Activated CD4-positive, alpha-beta memory T cell treated with anti-CD3 and anti-CD28 coated beads, Interleukin-2, amount 10 ng/mL, durations not matched to agents 7 days and 5 days (primary cell): ENCODE results near the gene NOM1. TPM values are rescaled to one million over a fixed set of nuclear protein-coding genes. Genes with fewer than 3 reads are reported as not detected.

Source experiments
- CTCF ChIA-PET: fragments of 350-600 bp; sonication (Branson Sonifier 250); formaldehyde crosslinking; loops from one replicate; lab custom pipeline; 2021; ENCODE audit warnings: antibody characterized with exemption, inconsistent platforms; lab: Charles Lee
- POLR2A ChIA-PET: fragments of 350-600 bp; sonication (Branson Sonifier 250); formaldehyde crosslinking; loops from one replicate; lab custom pipeline; 2021; ENCODE audit warnings: antibody characterized with exemption; lab: Charles Lee
- DNase-seq: peaks from one replicate; pipeline ENCODE4 v3.0.0-alpha.2; 2020
- H3K27ac Mint-ChIP-seq: one replicate; pipeline ENCODE4 v1.8.0; 2021; ENCODE audit warnings: mild to moderate bottlenecking, mixed read lengths
- H3K27me3 Mint-ChIP-seq: one replicate; pipeline ENCODE4 v1.8.0; 2021; ENCODE audit warnings: mixed read lengths
- H3K36me3 Mint-ChIP-seq: one replicate; pipeline ENCODE4 v1.8.0; 2021; ENCODE audit warnings: low read depth, mixed read lengths
- H3K4me1 Mint-ChIP-seq: one replicate; pipeline ENCODE4 v1.8.0; 2021; ENCODE audit warnings: mixed read lengths
- H3K4me3 Mint-ChIP-seq: one replicate; pipeline ENCODE4 v1.8.0; 2021; ENCODE audit warnings: mild to moderate bottlenecking, mixed read lengths
- H3K9me3 Mint-ChIP-seq: one replicate; pipeline ENCODE4 v1.8.0; 2021; ENCODE audit warnings: mixed read lengths
- total RNA-seq, 2 experiments: library from RNA; stranded (reverse); gene quantifications; one replicate each; pipeline ENCODE4 v1.2.3, GENCODE V29; 2021

NOM1 gene
- total RNA-seq, 2 experiments from 2014 or later = 22.1 to 22.8 TPM

DNA sequence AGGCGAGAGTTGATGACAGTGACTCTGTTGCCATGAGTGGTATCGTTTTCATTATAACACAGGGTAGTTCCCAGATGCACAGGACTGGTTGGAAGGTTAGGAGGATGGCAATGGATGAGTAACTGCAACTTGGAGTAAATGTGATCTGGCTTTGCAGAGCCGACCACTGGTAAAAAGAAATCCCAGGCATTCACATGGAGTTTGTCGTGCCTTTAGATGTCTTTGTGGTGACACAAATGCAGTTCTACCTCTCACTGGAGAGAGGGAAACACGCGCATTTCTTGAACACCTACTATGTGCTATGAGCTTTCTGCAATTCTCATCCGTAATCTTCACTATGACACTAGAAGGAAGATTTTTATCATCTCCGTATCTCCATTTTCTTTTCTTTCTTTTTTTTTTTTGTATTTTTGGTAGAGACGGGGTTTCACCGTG lies 62.6 kb downstream of the NOM1 start:
- DNase-seq = no peak
- Mint-ChIP-seq H3K4me1 (peaks cover 25% of the 10 kb centered on the region), H3K27ac (no peak overlapping the region), H3K9me3 (no peaks in the 10 kb centered on the region), H3K27me3 (peaks cover 84% of the 10 kb centered on the region), H3K4me3 (no peak overlapping the region), H3K36me3 (peaks cover 4% of the 10 kb centered on the region)
- ChIA-PET CTCF (no interaction called here), POLR2A (no interaction called here)

DNA sequence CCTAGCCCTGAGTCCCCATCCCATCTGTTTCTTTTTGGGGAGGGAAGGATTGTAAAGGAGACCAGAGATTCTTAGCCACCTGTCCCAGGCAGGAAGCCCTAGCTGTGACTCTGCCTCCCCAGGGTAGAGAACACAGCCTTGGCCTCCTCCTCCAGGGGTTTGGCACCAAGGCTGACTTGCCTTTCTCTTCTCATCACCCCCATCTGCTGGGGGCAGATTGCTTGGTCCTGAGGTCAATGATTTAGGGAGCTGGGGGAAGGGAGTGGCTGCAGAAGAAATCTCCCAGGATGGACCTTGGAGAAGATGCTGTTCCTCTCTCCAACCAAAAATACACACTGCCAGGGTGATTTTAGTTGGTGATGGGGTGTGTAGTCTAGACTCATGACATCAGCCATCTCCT lies 63.6 kb downstream of the NOM1 start:
- CTCF ChIA-PET = no interaction called here

DNA sequence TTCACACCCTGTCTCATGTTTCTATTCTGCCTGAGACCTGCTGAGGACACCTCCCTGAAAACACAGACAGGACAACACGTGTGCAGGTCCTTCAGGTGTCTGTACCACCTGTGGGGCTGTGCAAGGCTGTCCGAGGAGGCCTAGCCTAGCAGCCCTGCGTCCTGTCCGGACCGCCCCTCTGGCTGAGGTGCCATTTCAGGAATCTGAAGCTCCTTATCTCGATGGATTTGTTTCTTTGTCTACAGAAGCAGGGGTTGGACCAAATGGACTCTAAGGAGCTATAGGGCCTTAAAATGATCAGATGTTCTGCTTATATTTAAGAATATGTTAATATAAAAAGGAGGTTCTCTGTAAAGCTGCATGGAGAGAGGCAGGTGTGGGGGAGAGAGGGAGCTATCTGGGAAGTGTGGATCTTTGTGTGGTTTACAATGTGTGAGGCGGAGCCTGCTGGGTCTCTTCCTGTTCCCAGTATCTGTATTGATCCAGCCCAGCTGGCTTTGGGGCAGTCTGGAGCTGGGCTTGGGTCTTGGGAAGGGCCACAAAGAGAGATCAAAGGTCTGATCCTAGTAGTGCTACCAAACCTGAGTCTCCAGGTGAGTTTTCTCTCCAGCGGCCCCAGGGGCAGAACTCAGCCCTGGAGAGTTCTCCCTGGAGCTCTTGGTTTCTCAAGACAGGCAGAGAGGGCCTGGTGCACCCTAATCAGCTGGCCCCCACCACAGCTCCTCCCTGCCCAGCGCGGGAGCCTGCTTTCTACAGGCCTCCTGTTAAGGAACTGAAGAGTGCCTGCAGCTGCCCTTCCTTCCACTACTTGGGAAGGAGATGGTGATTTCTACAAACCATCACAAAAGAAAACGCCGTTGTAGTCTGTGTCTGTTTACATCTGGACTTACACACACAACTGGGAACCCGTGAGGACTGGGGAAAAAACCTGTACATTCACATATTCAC lies 64.4 kb downstream of the NOM1 start:
- ChIA-PET CTCF (no interaction called here), POLR2A (no interaction called here)
- Mint-ChIP-seq H3K4me1 (peaks cover 25% of the 10 kb centered on the region), H3K36me3 (peaks cover 4% of the 10 kb centered on the region), H3K9me3 (no peaks in the 10 kb centered on the region), H3K4me3 (no peak overlapping the region), H3K27me3 (peaks cover 79% of the 10 kb centered on the region), H3K27ac (no peak overlapping the region)
- no peak for DNase-seq

More for the DNA sequence above, 63.6 kb downstream of the NOM1 start:
- Mint-ChIP-seq H3K9me3 (no peaks in the 10 kb centered on the region), H3K4me3 (no peak overlapping the region), H3K36me3 (peaks cover 4% of the 10 kb centered on the region), H3K27me3 (peaks cover 80% of the 10 kb centered on the region), H3K4me1 (peaks cover 25% of the 10 kb centered on the region), H3K27ac (no peak overlapping the region)
- DNase-seq = no peak
- POLR2A ChIA-PET = no interaction called here

DNA sequence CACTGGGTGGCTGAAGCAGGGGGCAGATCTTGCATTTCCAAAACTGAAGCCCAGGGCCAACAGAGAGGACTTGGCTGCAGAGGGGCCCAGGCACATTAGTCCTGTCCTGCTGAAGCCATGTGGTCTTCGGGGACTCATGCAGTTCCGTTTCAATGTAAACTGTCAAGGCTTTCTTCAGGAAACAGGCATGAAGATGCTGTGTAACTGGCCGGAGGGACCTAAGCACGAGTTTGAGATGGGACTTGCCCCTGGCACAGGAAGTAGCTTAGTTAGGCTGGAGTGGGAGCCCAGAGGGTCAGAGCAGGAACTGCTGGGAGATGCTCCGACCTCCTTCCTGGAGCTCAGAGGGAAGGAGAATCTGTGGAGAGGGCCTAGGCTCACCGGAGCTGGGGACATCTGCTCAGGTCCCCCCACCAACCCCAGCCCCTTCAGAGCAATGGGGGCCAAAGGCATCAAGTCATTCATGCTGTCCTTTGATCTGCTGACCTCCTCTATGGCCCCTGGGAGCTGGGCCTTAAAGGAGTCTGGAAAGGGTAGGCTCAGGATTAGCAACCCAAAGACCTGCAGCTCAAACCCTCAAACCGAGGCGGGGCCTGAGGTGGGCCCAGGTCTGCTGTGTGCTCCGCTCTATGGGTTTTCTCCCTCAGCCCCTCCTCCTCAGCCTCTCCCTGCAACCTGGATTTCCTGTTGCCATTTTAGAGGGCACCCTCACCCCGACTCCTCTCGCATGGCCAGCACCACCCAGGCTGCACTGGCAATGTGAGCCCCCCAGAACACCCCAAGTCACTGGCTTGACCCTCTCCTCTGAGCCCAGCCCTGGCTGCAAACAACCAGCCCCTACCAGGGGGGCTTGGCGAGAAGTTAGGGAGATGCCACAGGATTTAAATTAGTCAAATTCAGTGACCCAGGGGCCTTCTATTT lies 65.4 kb downstream of the NOM1 start:
- POLR2A ChIA-PET = no interaction called here
- H3K27ac Mint-ChIP-seq = no peak overlapping the region
- DNase-seq = no peak
- H3K27me3 Mint-ChIP-seq = peaks cover 79% of the 10 kb centered on the region
- H3K9me3 Mint-ChIP-seq = no peaks in the 10 kb centered on the region
- CTCF ChIA-PET = no interaction called here
- H3K4me1 Mint-ChIP-seq = peaks cover 27% of the 10 kb centered on the region
- H3K4me3 Mint-ChIP-seq = no peak overlapping the region
- peaks cover 4% of the 10 kb centered on the region for H3K36me3 Mint-ChIP-seq

DNA sequence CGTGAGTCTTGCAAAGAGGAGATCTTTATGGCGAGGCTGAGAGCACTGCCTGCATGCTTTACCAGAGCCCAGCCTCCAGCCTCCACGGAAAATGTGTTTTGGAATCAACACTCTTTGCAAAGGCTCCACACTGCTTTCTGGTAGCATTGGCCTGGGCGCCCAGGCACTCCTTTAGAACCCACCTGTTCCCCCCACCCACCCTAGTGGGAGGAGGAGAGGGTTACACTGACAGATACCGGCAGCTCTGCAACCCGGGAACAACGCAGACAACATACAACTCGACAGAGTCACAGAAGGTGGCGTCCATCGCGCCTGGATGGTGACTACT lies 66.5 kb downstream of the NOM1 start:
- ChIA-PET CTCF (no interaction called here), POLR2A (no interaction called here)
- DNase-seq = no peak
- Mint-ChIP-seq H3K27me3 (peaks cover 86% of the 10 kb centered on the region), H3K9me3 (no peaks in the 10 kb centered on the region), H3K27ac (no peak overlapping the region), H3K4me1 (peaks cover 28% of the 10 kb centered on the region), H3K4me3 (no peak overlapping the region), H3K36me3 (peaks cover 4% of the 10 kb centered on the region)

DNA sequence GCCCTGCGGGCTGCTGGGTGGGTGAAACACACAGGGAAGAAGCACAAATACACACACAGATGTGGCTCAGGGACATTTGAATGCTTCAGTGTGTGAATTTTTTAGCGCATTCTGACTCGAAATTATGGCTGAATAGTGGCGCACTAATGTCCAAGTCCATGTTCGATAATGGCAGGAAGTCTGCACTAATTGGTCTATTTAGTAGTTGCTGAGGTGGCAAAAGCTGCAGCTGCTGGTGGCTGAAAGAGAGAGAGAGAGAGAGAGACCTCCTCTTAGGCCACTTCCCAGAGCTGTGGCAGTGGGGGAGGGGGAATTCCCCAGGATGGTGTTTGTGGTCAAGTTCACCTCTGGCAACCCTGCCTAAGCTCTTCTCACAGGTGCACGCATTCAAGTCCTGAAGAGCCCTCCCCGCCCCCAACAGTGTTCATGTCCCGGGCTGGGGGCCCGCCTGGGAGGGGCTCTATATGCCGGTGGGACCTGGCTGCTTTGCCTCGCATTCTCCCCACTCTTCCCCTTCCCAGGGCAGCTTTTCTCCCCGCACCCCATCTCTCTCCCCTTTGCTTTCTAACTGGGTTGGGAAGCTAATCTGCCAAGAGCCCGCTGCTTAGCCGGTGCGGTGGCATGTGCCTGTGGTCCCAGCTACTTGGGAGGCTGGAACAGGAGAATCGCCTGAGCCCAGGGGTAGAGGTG lies 67.0 kb downstream of the NOM1 start:
- peaks cover 24% of the 10 kb centered on the region for H3K4me1 Mint-ChIP-seq
- H3K4me3 Mint-ChIP-seq = no peak overlapping the region
- H3K27me3 Mint-ChIP-seq = peaks cover 83% of the 10 kb centered on the region
- ChIA-PET POLR2A (no interaction called here), CTCF (no interaction called here)
- H3K9me3 Mint-ChIP-seq = no peaks in the 10 kb centered on the region
- no peak overlapping the region for H3K27ac Mint-ChIP-seq
- DNase-seq = peak; percentile 29
- peaks cover 4% of the 10 kb centered on the region for H3K36me3 Mint-ChIP-seq

DNA sequence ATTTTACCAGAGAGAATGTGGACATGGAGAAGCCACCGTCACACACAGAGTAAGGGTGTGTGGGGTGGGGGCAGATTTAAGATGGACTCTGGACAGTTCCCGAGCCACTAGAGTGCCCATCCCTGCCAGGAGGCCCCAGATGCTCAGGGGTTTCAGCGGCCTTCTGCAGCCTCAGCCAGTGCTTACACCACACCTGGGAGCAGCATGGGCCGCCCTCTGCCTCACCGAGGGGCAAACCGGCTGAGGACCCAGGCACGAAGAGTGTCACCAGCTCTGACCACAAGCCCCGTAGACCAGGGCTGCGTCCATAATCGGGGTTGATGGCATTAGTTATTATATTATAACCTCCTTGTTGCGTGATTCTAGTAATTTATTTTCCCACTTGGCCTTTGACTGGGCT lies 67.6 kb downstream of the NOM1 start:
- Mint-ChIP-seq H3K27ac (no peak overlapping the region), H3K36me3 (no peaks in the 10 kb centered on the region), H3K27me3 (peaks cover 81% of the 10 kb centered on the region), H3K9me3 (no peaks in the 10 kb centered on the region), H3K4me3 (no peak overlapping the region), H3K4me1 (peaks cover 18% of the 10 kb centered on the region)
- ChIA-PET POLR2A (no interaction called here), CTCF (no interaction called here)
- no peak for DNase-seq

DNA sequence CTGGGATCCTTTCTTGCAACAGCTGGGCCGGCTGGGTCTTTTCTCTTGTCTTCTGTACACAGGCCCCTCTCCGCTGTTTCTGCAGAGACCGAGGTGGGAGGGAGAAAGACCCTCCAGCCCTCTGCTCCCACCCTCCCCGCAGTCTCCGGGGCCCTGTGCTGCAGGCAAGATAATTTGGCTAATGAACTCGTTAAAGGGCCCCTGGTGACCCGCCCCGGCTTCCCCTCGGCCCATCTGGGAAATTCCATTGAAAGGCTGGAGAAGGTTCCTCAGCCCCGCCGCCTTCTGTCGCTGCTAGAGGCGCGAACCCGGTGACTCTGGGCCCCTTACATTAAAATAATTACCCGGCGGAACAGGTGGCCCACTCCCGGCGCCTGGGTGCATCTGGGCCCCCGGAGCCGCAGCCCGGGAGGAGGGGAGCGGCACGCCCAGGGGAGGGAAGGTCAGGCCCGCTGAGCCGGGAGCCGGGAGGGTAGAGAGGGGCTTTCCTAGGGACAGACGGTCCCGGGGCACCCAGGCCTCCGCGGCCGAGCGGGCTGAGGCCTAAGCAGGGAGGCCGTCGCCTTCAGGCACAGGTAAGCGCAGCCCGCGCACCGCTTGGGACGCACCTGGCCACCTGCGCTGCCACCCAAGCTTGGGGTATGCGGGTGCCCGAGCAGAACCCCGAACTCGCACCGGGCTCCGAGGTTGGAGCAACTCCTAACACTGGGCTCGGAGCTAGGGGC lies 68.3 kb downstream of the NOM1 start:
- no peak for DNase-seq
- ChIA-PET POLR2A (no interaction called here), CTCF (no interaction called here)

DNA sequence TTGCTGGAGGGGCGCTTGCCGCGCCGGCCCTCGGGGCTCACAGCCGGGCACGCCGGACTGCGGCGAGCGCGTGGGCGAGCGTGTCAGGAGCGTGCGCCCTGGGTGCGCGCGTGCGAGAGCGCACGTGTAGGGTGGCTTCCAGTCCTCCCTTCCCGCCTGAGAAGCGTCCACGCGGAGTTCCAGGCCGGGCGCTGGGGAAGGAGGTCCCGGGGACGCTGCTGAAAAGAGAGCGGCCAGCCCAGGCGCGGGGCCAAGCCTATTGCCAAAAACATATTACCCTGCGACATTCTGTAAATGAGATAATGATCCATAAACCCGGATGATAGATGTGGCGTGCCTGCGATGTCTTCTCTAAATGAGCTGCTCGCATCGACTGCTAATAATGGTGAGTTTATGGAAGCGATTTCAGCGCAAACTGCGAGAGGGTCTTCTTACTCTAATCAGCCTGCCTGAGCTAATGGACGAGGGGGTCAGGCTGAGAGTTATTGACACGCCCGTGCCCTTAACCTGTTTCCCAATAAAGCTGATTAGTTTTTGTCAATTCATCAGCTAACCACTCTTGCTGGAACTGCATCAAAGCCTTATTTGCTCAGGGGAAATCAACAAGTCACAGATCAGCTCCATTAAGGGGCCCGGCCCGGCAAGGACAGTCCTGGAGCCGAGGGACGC lies 69.0 kb downstream of the NOM1 start:
- no peak overlapping the region for H3K4me3 Mint-ChIP-seq
- DNase-seq = no peak
- peaks cover 82% of the 10 kb centered on the region for H3K27me3 Mint-ChIP-seq
- no peaks in the 10 kb centered on the region for H3K36me3 Mint-ChIP-seq
- POLR2A ChIA-PET = no interaction called here
- H3K27ac Mint-ChIP-seq = no peak overlapping the region
- peaks cover 17% of the 10 kb centered on the region for H3K4me1 Mint-ChIP-seq
- CTCF ChIA-PET = interaction anchor here (0.6 kb wide), 1 partner anchor 117 kb away, joined by 4 read pairs; no protein-coding TSS in a partner anchor
- no peaks in the 10 kb centered on the region for H3K9me3 Mint-ChIP-seq

More for the DNA sequence above, 68.3 kb downstream of the NOM1 start:
- peaks cover 17% of the 10 kb centered on the region for H3K4me1 Mint-ChIP-seq
- H3K9me3 Mint-ChIP-seq = no peaks in the 10 kb centered on the region
- H3K27ac Mint-ChIP-seq = no peak overlapping the region
- H3K27me3 Mint-ChIP-seq = peaks cover 82% of the 10 kb centered on the region
- H3K36me3 Mint-ChIP-seq = no peaks in the 10 kb centered on the region
- no peak overlapping the region for H3K4me3 Mint-ChIP-seq

DNA sequence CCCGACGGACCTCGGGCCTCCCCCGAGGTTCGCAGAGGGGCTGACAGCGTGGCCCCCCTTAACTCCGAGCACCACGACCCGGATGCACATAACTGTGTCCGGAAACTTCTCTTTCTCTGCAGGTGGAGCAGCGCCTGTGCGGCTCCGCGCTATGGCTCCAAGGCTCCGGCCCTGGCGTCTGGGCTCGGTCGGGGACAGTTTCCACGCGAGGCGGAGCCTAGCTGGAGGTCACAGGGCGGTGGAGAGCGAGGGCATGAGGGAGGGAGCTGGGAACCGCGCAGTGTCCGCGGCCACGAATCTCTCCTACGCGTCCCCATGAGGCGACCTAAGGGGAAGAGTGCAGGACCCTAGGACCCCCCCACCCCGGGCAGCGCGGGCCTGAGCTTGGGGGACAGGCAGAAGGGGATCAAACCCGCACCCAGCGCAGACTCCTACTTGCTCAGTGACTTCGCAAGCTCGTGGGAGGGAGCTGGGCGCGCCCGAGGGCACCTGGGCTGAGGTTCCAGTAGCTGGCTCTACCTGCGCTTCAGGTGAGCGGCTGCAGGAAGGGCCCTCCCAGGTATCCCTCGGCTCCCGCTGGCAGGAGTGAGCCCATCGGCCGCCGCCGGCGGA lies 69.6 kb downstream of the NOM1 start:
- POLR2A ChIA-PET = no interaction called here
- DNase-seq = no peak
- peaks cover 17% of the 10 kb centered on the region for H3K4me1 Mint-ChIP-seq
- CTCF ChIA-PET = interaction anchor here (0.6 kb wide), 1 partner anchor 116 kb away, joined by 4 read pairs; no protein-coding TSS in a partner anchor
- no peaks in the 10 kb centered on the region for H3K36me3 Mint-ChIP-seq
- H3K4me3 Mint-ChIP-seq = peak overlapping the region; percentile 47
- no peaks in the 10 kb centered on the region for H3K9me3 Mint-ChIP-seq
- H3K27me3 Mint-ChIP-seq = peaks cover 81% of the 10 kb centered on the region
- no peak overlapping the region for H3K27ac Mint-ChIP-seq

DNA sequence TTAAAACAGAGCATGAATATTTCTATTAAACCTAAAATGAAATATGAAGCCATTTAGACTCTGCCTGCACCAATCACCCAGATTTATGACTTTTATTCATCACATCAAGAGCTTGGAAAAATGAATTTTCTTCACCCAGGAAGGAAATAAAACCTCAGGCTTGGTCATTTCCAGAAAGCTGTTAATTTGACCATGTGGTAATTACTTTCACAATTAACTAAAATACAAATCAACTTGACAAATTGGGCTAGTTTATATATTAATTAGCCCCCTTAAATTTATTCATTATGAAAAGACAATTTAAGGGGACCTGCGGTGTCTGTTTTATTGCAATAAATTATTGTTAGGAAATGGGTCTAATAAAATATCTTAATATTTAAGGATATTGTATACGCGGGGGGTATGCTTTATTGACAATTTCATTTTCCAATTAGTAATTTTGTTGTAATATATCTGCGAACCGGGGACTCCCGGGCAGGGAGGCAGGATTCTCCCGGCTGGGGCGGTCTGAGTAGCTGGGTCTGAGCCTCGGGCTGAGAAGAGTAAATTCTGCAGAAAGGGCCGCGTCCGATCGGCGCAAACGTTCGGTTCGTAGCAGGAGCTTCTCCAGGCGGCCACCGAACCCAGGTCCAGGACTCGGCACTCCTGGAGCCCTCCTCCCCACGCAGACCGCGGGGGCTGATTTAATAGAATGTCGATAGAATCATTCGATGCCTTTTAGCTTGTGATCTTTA lies 70.4 kb downstream of the NOM1 start:
- no peaks in the 10 kb centered on the region for H3K9me3 Mint-ChIP-seq
- ChIA-PET POLR2A (no interaction called here), CTCF (no interaction called here)
- peaks cover 17% of the 10 kb centered on the region for H3K4me1 Mint-ChIP-seq
- H3K27ac Mint-ChIP-seq = no peak overlapping the region
- DNase-seq = no peak
- no peak overlapping the region for H3K4me3 Mint-ChIP-seq
- H3K27me3 Mint-ChIP-seq = peaks cover 81% of the 10 kb centered on the region
- H3K36me3 Mint-ChIP-seq = no peaks in the 10 kb centered on the region
